ENCODE measurements around the gene CLCN1.

GRCh38 chr7:143369678-143370651 is 54.1 kb downstream of the CLCN1 start:
- TF ChIP-seq, protein P1, sequence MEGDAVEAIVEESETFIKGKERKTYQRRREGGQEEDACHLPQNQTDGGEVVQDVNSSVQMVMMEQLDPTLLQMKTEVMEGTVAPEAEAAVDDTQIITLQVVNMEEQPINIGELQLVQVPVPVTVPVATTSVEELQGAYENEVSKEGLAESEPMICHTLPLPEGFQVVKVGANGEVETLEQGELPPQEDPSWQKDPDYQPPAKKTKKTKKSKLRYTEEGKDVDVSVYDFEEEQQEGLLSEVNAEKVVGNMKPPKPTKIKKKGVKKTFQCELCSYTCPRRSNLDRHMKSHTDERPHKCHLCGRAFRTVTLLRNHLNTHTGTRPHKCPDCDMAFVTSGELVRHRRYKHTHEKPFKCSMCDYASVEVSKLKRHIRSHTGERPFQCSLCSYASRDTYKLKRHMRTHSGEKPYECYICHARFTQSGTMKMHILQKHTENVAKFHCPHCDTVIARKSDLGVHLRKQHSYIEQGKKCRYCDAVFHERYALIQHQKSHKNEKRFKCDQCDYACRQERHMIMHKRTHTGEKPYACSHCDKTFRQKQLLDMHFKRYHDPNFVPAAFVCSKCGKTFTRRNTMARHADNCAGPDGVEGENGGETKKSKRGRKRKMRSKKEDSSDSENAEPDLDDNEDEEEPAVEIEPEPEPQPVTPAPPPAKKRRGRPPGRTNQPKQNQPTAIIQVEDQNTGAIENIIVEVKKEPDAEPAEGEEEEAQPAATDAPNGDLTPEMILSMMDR (conservative IDR thresholded peaks at IDR 0.05): no peak
- TF ChIP-seq ZFX (IDR thresholded peaks at IDR 0.05): no peak

All from C4-2B (cell line).